Limb (tissue), 2 donors: ENCODE results near the gene ARHGEF40.

ENCODE experiments used
- DNase-seq, 2 donors: peaks; one replicate each; pipeline ENCODE4 v3.0.0-alpha.2; 2016; ENCODE audit errors: extremely low spot score in 2 of 2

ARHGEF40 gene

DNA sequence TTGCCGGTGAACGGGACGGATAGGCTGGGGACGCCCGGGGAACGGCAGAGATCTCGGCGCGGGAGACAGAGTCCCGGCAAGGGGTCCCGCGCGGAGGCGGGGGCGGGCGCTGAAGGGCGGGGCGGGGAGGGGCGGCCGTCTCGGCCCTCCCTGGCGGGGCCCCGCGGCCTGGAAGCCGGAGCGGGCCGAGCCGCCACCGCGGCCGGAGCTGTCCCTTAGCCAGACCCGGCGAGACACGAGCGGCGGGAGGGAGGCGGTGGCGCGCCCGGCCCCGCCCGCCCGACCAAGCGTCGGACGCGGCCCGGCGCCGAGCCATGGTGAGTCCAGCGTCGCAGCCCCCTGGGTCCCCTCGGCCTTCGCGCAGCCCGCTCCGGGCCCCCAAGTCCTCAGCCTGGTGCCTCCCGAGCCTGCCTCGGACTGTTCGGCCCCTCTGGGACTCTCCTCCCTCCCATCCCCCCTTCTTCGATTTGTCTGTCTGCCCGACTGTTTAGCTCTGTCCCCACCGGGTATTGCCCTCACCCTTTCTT is at the start of gene ARHGEF40:
Gene ARHGEF40, plus strand, starts transcription at position 222 of the 527 bp plus-strand sequence. Its CDS starts 93 bp downstream, at position 315.
- peak in 1 of 2 donors; percentile 57 for DNase-seq

DNA sequence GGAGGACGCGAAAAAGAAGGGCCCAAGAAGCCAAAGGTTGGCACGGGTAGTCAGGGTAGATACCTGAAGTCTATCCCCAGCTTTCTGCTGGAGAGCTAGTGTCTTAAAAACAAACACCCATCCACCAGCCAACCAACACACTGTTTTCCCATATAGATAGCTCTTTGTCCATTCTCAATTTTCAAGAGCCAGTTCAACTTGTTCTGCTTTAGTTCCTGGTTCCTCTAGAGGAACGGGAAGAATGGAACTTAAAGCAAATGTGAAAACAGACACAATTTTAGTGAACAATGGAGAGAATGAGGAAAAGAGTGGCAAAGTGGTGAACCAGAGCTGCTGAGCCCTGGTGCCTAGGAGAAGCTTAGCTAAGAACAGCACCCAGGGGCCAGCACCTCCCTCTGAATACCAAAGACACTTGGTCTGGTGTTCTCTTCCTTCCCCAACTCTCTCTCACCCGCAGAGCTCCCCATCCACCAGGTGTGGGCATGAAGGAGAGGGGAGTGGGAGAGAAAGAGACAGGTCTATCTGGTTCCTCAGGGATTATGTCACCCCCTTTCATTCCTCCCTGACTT is 49.0 kb upstream of the ARHGEF40 start:
- DNase-seq, result no peak

DNA sequence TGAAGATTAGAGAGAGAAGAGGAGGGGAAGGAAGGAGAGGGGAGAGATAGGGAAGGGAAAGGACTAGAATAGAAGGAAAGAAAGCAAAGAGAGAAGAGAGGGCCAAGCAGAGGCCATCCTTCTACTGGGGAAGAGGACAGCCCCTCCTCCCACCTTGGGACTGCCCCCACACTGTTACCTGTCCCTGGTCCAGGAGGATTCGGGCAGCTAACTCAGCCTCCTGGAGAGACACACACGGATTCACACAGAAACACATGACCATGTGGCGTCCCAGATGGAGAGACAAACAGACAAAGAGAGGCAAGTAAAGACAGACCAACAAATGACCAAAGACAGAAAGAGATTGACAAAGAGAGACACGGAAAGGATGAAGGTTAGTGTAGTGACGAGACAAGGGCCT is 47.4 kb upstream of the ARHGEF40 start:
- no peak for DNase-seq

DNA sequence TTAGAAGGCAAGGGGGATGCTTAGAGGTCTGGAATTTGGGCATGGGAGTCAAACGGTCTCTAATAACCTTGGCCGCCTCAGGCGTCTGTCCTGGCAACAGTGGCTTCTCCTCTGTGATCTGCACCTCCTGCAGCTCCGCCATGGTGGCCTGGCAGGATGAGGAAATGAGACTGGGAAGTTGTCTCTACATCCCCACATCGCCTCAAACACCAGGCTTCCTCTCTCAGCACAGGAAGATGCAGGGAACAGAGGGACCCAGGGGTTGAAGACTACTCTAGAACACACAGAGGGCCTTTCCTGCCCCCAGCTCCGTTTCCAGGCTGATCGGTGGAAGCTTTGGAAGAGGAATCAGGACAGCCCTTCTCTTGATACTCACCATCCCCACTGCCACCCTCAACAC is 46.9 kb upstream of the ARHGEF40 start:
- no peak for DNase-seq

DNA sequence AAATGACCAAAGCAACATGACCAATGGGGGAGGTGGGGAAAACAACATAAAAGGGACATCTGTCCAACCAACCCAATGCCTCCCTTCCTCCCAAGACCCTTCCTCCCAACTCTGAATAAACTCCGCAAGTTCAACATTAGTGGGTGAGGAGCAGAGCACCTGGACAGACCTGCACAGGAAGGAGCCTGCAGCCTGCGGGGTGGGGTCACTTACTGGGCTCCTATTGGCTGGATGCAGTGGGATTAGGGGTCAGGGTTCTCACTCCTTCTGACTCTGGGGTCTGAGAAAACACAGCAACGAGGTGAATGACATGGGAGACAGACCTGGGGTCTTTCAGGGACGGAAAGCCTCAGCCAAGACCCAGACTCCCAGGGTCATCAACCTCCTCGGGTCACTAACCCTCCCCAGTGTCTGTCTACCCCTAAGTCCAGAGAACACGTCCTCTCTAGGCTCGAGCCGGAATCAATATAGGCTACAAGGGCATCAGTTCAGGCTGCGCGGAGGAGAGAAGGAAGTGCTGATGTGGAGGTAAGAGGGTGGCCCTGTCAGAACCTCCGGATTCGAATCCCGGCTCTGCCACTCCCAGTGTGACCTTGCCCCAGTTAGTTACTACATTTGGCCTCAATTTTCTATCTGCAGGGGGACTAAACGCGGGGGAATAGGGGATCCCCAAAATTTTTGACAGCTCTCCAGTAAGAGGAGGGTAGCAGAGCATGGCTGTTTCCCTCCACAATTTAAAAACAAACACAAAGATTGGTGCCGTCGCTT is 46.1 kb upstream of the ARHGEF40 start:
- no peak for DNase-seq

DNA sequence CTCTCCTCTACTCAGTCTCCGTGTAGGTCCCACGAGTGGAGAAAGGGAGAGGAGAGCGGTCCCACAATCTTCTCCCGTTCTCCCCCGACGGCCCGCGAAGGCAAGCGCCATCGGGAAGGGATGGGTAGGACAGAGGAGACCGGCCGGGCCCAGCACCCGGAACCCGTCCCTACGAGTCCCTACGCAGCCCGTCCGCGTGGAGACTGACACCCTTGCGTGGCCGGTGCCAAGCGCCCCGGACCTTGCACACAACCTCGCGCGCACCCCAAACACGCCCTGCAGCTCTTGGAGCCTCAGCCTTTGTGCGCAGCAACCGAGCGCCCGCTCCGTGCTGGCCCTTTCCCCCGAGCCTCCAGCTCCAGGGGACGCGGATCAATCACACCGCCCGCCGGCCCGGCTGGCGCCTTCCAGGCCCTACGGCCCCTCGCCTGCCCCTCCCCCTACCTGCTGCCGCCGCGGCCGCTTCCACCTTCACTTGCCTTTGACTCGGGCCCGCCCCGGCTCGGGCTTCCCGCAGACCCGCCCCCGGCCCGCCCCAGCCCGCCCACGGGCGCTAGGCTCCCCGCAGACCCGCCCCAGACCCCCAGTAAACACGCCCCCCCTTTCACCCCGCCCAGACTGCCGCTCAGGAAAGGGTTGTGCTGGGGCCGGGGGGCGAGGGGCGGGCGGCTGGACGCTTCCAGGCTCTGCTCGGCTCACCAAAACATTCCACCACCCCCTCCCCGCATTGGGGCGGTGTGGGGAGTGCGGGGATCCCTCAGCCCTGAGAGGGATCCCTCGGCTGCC is 45.3 kb upstream of the ARHGEF40 start, which contains the start of gene NDRG2:
Gene NDRG2, minus strand, starts transcription at position 477 of the 786 bp plus-strand sequence. CDS start 1,746 bp downstream, outside the sequence.
- DNase-seq, result peak; percentile 64 to 88

DNA sequence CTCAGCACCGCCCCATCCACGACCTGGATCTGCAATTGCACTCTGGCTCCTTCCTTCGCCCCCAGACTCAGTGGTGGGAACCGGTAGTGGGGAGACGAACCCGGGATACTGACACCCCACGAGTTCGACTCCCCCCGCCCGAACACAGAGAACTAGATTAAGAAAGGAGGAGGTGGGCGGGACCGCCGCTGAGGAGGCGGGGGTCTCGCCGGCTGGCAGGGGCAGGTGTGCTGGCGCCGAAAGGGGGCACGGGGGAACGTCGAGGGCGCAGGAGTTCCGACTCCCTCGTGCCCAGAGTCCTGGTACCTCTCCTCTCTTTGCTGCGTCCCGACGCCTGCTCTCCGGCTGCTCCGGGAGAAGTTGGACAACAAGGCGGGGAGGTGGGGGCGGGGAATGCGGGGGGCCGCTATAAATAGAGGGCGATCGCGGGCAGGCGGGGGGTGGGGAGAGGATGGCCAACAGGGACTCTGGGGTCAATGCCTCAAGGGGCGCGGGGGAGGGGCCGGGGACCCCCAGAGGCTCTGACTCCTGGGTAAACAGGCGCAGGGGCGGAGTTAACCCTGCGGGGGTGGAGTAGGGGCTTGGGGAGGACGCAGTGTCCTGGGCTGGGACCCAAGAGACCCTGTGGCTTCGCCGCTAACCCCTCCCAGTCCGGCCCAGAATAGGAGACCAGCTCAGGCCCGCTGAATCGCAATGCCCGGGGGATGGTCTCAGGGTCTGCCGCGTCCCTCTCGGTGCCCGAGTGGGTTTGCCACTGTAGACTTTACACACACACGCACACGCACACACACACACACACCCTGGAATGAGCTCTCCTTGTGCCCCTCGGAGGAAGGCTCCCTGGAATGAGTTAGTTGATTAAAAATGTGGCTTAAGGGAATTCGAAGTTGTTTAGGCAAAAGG is 44.5 kb upstream of the ARHGEF40 start:
- DNase-seq, result peak; percentile 38 to 79

DNA sequence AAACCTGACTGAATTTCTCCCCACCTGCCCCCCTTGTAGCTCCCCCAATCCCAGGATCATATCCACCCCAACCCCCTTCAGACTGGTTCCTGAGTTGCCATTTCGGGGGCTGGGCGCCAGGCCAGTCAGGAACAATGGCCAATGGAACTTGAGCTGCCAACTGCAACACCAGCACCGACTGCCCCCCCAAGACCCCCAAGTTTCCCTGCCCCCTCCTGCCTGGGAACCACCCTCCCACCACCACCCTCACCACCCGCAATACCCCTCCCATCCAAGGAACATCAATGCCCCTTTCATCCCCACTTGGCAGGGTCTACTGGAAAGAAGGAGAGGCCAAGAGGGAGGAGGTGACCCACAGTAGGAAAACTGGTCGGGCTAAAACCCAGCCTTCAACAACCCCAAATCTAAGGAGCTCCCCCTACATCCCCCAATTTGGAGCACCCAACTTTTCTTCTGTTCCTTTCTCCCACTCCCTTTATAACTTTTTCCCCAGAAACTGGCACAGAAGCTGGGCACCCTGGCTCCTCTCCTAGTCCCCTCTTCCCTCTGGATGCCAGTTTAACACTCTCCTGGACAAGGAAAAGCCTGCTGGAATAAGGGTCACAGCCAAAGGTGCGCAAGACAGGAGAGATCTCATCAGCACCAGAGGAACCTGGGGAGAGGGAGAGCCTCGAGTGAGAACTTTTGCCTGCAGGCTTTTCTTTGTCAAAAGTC is 43.7 kb upstream of the ARHGEF40 start:
- DNase-seq, result peak; percentile 21 to 80

DNA sequence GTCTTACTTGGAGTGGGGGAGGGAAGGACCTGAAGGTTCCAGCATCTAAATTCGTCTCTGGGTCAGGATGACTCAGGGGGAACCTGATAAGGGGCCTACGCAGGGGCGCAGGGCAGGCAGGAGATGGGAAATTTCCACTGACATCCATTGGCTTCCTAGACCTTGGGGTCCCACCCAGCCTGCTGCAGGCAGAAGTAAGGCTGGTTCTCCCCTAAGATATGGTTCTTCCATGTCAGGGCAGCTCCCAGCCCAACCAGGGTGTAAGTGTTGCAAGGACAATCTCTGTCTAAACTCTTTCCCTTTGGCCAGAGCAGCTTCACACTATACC is 43.2 kb upstream of the ARHGEF40 start:
- DNase-seq, result no peak

DNA sequence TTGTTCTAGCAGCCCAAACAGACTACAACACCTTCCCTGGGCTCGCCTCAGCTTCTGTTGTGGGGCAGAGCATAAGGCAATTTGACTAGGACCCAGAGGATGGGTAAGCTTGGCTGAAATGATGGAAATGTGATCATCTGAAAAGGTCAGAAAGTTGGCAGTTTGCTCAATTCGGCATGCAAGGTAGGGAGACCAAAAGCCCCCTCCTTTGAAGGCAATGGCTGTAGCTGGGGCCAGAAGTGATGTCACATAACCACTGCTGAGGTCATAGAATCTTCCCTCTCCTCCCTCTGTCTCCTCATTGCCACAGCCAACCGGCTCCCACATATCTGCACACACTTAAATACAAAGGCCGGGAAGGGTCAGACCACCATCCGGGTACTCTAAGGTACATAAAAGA is 40.2 kb upstream of the ARHGEF40 start, which contains the start of gene TPPP2:
Gene TPPP2, plus strand, starts transcription at position 301 of the 400 bp plus-strand sequence. CDS start 365 bp downstream, outside the sequence.
- no peak for DNase-seq

DNA sequence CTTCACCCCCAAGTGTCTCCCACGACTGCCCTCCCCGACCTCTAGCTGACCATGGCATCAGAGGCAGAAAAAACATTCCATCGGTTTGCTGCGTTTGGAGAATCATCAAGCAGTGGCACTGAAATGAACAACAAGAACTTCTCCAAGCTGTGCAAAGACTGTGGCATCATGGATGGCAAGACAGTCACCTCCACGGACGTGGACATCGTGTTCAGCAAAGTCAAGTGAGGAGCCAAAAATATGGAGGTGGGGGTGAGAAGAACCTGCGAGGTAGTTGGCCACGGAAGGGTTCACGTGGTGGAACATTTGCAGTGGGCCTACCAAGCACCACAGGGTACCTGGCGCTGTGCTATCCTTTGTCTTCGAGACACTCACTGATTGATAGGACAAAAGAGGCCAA is 39.6 kb upstream of the ARHGEF40 start:
- DNase-seq, result no peak

DNA sequence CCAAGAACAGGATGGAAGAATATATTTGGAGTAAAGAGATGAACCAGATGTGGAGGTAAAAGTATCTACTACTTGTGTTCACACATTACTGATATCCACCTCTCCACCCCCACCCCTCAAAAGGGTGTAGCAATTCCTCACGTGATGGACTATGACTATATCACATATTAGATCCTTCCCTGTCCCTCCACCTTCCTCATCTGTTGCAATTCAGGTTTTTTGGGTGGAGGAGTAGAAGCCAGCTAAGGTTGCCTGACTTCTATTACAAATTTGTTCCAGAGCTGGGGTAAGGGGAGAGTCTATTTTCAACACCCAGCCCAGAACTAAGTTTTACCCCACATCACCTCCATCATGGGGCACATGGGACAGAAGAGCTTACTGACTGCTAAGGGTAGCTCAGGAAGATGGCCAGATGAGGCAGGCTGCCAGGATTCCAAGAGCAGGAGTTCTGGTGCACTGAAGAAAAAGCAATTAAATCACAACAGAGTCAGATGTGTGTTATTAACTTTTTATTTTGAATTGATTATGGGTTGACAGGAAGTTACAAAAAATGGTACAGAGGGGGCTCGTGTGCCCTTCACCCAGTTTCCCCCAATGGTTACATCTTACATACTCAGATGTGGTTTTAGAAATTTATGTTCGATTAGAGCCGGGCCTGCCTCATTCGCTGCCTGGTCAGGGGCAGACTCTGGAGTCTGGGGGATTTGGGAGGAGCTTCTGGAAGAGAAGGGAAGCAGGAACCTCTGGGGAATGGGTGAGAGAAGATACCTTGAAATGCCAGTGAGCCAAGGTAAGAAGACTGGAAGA is 37.6 kb upstream of the ARHGEF40 start:
- DNase-seq, result no peak

DNA sequence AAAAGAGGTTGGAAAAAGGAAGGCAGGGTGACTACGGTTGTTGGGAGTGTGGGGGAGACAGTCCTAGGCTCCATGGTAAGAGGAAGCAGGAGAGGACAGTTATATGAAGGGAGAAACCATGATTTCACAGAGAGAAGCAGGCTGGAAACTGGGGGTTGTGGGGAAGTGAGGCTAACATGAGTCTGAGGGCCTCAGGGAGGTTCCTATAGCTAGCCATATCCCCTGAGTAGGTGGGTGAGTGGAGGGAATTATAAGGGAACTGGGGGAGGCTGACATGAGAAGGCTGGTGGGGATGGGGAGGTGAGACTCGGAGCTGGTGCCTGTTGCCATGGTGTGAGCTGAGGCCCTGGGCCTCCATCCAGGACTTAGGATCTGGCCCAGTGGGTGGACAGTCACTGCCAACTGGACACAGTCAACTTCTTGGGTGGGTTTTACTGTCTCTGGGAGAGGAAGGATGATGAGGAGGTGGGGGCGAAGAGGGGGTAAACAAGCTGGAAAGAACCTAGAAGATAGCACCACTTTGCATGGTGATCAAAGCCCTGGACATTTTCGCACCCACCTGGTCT is 36.9 kb upstream of the ARHGEF40 start:
- no peak for DNase-seq

DNA sequence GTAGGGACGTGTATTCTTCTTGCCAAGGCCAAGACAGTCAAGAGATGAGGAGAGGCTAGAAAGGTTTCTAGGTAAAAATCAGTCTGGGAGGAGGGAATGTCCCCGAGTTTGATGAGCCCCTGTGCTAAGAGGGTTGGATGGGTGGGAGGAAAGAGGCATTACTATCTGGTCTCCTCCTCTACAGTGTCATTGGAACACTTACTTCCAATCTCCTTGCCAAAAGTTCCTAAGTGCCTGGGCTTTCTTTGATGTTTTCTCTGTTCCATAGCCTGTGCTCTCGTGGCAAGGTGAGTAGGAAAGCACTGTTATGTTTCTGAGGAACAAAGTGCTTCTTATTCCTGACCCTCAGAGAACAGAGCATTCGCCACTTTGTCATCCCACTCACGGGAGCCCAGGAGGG is 35.4 kb upstream of the ARHGEF40 start, which contains the start of gene RNASE13:
Gene RNASE13, minus strand, starts transcription at position 101 of the 400 bp plus-strand sequence. CDS start 519 bp downstream, outside the sequence.
- DNase-seq, result no peak

DNA sequence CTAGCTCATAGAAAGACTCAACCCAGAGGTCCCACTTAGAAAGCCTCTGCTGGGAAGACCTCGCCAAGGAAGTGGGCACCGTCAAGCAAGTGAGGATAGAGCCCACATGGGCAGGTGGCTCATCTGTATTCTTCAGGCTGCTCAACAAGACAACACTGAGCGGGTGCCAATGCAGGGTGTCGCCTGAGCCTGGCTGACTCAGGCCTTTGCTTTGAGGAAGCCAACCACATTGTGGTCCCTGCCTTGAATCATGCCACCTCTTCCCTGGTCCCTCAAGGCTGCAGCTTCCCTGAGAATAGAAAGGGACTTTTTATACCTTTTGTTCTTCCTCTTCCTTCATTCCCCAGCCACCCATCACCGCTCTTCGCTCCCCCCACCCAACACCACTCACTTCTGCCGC is 33.4 kb upstream of the ARHGEF40 start:
- DNase-seq, result no peak

DNA sequence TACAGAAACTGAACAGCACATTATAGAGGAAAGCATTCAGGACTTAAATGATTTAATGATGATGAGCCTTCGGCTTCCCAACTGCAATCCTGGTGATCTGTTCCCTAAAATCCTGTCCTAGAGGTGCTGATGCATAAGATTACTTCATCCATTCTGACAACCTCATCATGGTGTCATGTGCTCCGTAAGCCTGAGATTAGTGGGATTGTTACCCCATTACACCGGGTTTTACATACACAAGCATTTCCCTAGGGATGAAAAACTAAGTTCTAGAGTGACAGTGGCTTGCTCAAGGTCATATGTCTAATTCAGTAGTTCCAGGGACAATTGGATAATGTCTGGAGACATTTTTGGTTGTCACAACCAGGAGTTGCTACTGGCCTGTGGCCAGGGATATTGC is 32.9 kb upstream of the ARHGEF40 start:
- DNase-seq, result no peak

DNA sequence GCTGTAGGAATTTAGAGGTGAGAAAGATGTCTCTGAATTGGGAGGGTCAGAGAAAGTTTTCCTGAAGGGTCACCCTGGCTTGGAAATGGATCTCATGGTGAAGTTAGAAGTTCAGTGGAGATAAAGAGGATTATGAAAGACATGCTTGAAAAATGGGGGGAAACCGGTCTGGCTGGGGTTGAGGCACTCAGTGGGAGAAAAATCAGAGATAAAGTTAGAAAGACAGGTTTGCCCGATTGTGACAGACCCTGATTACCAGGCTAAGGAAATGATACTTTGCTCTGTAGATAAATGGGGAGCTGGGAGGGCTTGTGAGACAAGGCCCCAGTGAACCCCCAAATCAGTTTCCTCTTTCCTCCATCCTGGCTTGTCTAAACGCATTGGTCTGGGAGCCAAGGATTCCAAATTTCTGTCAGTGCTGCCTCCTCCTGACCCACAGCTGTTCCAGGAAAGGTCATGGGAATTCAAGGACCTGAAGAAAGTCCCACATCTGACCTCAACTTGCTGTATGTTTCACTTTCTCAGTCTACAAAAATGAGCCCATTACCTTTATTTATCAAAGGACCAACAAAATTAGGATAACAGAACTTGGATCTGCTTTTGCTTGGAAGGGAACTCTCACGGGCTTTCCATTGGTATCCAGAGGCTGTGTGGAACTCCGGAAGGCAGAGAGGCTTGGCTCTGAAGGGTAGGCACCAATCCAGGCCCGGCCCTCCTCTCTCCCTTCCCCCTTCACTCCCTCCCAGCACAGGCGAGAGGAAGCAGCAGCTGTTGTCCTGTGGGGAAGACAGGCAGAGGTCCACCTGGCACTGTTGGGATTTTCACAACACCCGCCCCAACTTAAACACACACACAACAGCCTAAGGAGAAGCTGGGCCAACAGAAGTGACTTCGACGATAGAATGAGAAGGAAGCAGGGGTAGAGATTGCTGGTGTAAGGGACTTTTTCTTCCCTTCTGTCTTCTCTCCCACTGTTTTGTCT is 31.4 kb upstream of the ARHGEF40 start:
- peak; percentile 71 to 89 for DNase-seq
